ENCODE data around the gene TRMT2A.

TRMT2A gene

DNA sequence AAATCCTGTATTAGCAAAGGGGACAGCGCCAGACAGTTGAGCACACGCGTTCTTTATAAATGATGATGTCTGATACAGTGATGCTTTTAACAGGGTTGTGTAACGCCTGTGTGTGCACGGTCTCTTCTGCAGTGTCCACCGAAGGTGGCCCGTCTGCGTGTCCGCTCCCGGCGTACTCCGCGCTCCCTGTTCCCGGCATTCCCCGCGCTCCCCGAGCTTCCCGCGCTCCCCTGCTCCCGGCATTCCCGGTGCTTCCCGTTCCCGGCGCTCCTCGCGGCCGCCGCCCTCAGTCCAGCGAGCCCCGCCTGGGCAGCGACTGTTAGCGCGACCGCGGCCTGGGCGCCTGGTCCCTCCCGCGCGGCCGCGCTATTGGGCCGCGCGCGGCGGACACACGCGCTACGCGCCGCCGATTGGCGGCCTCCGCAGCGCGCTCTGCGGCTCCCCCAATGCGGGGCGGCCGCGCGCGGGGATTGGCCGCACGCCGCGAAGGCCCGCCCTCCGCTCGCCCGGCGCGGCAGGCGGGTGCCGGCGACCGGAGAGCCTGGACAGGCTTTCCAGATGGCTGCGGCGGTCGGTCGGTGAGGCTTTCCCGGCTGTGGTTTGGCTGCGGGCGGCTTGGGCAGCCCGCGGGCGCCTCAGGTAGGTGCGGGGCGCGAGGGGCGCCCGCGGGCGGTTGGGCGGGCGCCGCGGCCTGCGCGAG is 37.1 kb downstream of the TRMT2A start, which contains the start of gene DGCR8:
TSS of gene DGCR8 (plus strand) at position 497 of the 700 bp plus-strand sequence. CDS start 5,723 bp downstream, outside the sequence.
- peak; percentile 92 for DNase-seq
- WGBS = under 1% methylated on average over 89 of the region's 100 CpGs
- Histone ChIP-seq H4K8ac (ENCODE audit: low read length) (peak within 1 kb of the TSS; percentile 100), H2AFZ (ENCODE audit: low read depth, low read length) (peak within 1 kb of the TSS; percentile 67), H3K4me3 (ENCODE audit: insufficient read depth in 1 of 2, low read depth in 1 of 2, low read length in 2 of 2) (peak within 1 kb of the TSS; percentile 74 to 92), H2BK15ac (ENCODE audit: low read depth, poor library complexity, severe bottlenecking) (peak within 1 kb of the TSS; percentile 88), H3K36me3 (ENCODE audit: control insufficient read depth in 1 of 2, insufficient read depth in 2 of 2, low read depth in 1 of 2, low read length in 2 of 2) (peaks cover 4 to 12% of the 10 kb centered on the region in 2 experiments), H3K14ac (ENCODE audit: low read length in 2 of 2) (peak within 1 kb of the TSS in 1 of 2 experiments; percentile 95), H2AK5ac (ENCODE audit: low read length, severe bottlenecking) (peak within 1 kb of the TSS; percentile 72), H2BK120ac (ENCODE audit: low read depth, low read length) (peak within 1 kb of the TSS; percentile 71), H3K23ac (ENCODE audit: low read length in 2 of 2) (peak within 1 kb of the TSS in 1 of 2 experiments; percentile 96), H3K4me2 (ENCODE audit: low read length, poor library complexity, severe bottlenecking) (peak within 1 kb of the TSS; percentile 66), H3K4ac (ENCODE audit: low read depth in 1 of 2, low read length in 2 of 2) (peak within 1 kb of the TSS; percentile 39 to 95), H3K79me1 (replicated peaks; ENCODE audit: low read length, poor library complexity, severe bottlenecking) (no peaks in the 10 kb centered on the region), H2BK5ac (ENCODE audit: low read depth, low read length, poor library complexity, severe bottlenecking) (peak within 1 kb of the TSS; percentile 87), H2BK12ac (ENCODE audit: low read length in 2 of 2) (no peak within 1 kb of the TSS), H3K27me3 (ENCODE audit: control insufficient read depth in 1 of 2, insufficient read depth in 1 of 2, low read length in 2 of 2) (no peaks in the 10 kb centered on the region), H4K91ac (ENCODE audit: low read length) (peak within 1 kb of the TSS; percentile 23), H3K9me3 (ENCODE audit: control insufficient read depth, low read length) (no peaks in the 10 kb centered on the region), H3K27ac (ENCODE audit: low read length, poor library complexity, severe bottlenecking) (peak within 1 kb of the TSS; percentile 88), H3K18ac (ENCODE audit: low read depth in 1 of 2, low read length in 2 of 2) (peak within 1 kb of the TSS; percentile 40 to 91), H3K9ac (ENCODE audit: low read length) (peak within 1 kb of the TSS; percentile 95), H3K4me1 (ENCODE audit: control insufficient read depth, insufficient read depth, low read depth, low read length) (peaks cover 24% of the 10 kb centered on the region)

- 89% methylated on average over 5 of the region's 6 CpGs for WGBS
- H3K18ac ChIP-seq (ENCODE audit: low read depth in 1 of 2, low read length in 2 of 2) = no peak overlapping the region
- H3K27me3 ChIP-seq (ENCODE audit: control insufficient read depth in 1 of 2, insufficient read depth in 1 of 2, low read length in 2 of 2) = no peaks in the 10 kb centered on the region
- no peak overlapping the region for H2BK5ac ChIP-seq (ENCODE audit: low read depth, low read length, poor library complexity, severe bottlenecking)
- no peak overlapping the region for H3K4me3 ChIP-seq (ENCODE audit: insufficient read depth in 1 of 2, low read depth in 1 of 2, low read length in 2 of 2)
- H3K23ac ChIP-seq (ENCODE audit: low read length in 2 of 2) = no peak overlapping the region
- H3K27ac ChIP-seq (ENCODE audit: low read length, poor library complexity, severe bottlenecking) = no peak overlapping the region
- no peaks in the 10 kb centered on the region for H3K79me1 ChIP-seq (replicated peaks; ENCODE audit: low read length, poor library complexity, severe bottlenecking)
- no peaks in the 10 kb centered on the region for H3K9me3 ChIP-seq (ENCODE audit: control insufficient read depth, low read length)
- no peak overlapping the region for H2BK12ac ChIP-seq (ENCODE audit: low read length in 2 of 2)
- no peak overlapping the region for H3K9ac ChIP-seq (ENCODE audit: low read length)
- H4K8ac ChIP-seq (ENCODE audit: low read length) = no peak overlapping the region
- no peak overlapping the region for H3K4ac ChIP-seq (ENCODE audit: low read depth in 1 of 2, low read length in 2 of 2)
- no peaks in the 10 kb centered on the region for H3K36me3 ChIP-seq (ENCODE audit: control insufficient read depth in 1 of 2, insufficient read depth in 2 of 2, low read depth in 1 of 2, low read length in 2 of 2)
- no peak for DNase-seq
- H2BK120ac ChIP-seq (ENCODE audit: low read depth, low read length) = no peak overlapping the region
- no peak overlapping the region for H2AFZ ChIP-seq (ENCODE audit: low read depth, low read length)
- H4K91ac ChIP-seq (ENCODE audit: low read length) = no peak overlapping the region
- H2AK5ac ChIP-seq (ENCODE audit: low read length, severe bottlenecking) = no peak overlapping the region
- H3K4me2 ChIP-seq (ENCODE audit: low read length, poor library complexity, severe bottlenecking) = no peak overlapping the region
- H2BK15ac ChIP-seq (ENCODE audit: low read depth, poor library complexity, severe bottlenecking) = no peak overlapping the region
- H3K4me1 ChIP-seq (ENCODE audit: control insufficient read depth, insufficient read depth, low read depth, low read length) = peaks cover 5% of the 10 kb centered on the region
- no peak overlapping the region for H3K14ac ChIP-seq (ENCODE audit: low read length in 2 of 2)
These were observed 40.3 kb downstream of the TRMT2A start for GRCh38 chr22:20076627-20077172.

GRCh38 chr22:20071524-20071972 is 45.5 kb downstream of the TRMT2A start:
- Histone ChIP-seq H2BK15ac (ENCODE audit: low read depth, poor library complexity, severe bottlenecking) (no peak overlapping the region), H3K9ac (ENCODE audit: low read length) (no peak overlapping the region)
- 89% methylated on average over 8 of the region's 8 CpGs for WGBS

DNA sequence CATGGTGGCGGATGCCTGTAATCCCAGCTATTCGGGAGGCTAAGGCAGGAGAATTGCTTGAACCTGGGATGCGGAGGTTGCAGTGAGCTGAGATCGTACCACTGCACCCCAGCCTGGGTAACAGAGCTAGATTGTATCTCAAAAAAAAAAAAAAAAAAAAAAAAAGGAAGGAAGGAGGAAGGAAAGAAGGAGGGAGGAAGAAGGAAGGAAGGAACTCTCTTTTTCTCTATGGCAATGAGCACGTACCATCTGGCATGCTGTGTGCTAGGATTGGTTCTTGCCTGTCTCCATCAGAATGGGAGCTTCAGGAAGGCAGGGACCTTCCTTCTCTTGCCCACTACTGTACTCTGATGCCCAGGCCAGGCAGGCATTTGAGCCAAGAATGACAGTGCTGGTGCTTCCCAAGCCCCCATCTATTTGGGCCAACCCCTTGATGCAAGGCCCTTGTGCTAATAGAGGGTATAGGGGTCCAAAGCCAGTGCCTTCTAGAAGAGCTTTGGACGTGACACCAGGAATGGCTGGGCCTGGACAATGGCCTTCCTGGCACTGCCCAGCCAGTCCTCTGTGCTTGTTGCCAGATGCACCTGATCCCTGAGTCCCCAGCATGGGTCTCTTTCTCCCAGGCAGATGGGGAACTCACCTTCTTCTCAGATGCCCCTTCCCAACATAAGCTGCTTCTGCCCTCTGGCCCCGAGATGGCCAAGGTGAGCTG is 47.5 kb downstream of the TRMT2A start:
- H3K27ac ChIP-seq (ENCODE audit: low read length, poor library complexity, severe bottlenecking) = no peak overlapping the region
- WGBS = 92% methylated on average over 7 of the region's 7 CpGs
- H3K9ac ChIP-seq (ENCODE audit: low read length) = no peak overlapping the region
- no peak overlapping the region for H4K91ac ChIP-seq (ENCODE audit: low read length)
- H3K4me1 ChIP-seq (ENCODE audit: control insufficient read depth, insufficient read depth, low read depth, low read length) = peaks cover 2% of the 10 kb centered on the region
- no peak overlapping the region for H3K14ac ChIP-seq (ENCODE audit: low read length in 2 of 2)
- H3K4me3 ChIP-seq (ENCODE audit: insufficient read depth in 1 of 2, low read depth in 1 of 2, low read length in 2 of 2) = no peak overlapping the region
- no peak overlapping the region for H4K8ac ChIP-seq (ENCODE audit: low read length)
- no peak for DNase-seq
- no peak overlapping the region for H3K18ac ChIP-seq (ENCODE audit: low read depth in 1 of 2, low read length in 2 of 2)
- H3K9me3 ChIP-seq (ENCODE audit: control insufficient read depth, low read length) = no peaks in the 10 kb centered on the region
- no peak overlapping the region for H2AFZ ChIP-seq (ENCODE audit: low read depth, low read length)
- H3K79me1 ChIP-seq (replicated peaks; ENCODE audit: low read length, poor library complexity, severe bottlenecking) = no peaks in the 10 kb centered on the region
- no peak overlapping the region for H2BK120ac ChIP-seq (ENCODE audit: low read depth, low read length)
- H3K36me3 ChIP-seq (ENCODE audit: control insufficient read depth in 1 of 2, insufficient read depth in 2 of 2, low read depth in 1 of 2, low read length in 2 of 2) = peaks cover 10 to 19% of the 10 kb centered on the region in 2 experiments
- H2BK15ac ChIP-seq (ENCODE audit: low read depth, poor library complexity, severe bottlenecking) = no peak overlapping the region
- no peaks in the 10 kb centered on the region for H3K27me3 ChIP-seq (ENCODE audit: control insufficient read depth in 1 of 2, insufficient read depth in 1 of 2, low read length in 2 of 2)
- no peak overlapping the region for H2BK5ac ChIP-seq (ENCODE audit: low read depth, low read length, poor library complexity, severe bottlenecking)
- no peak overlapping the region for H2BK12ac ChIP-seq (ENCODE audit: low read length in 2 of 2)
- H2AK5ac ChIP-seq (ENCODE audit: low read length, severe bottlenecking) = no peak overlapping the region
- no peak overlapping the region for H3K4ac ChIP-seq (ENCODE audit: low read depth in 1 of 2, low read length in 2 of 2)
- H3K4me2 ChIP-seq (ENCODE audit: low read length, poor library complexity, severe bottlenecking) = no peak overlapping the region
- H3K23ac ChIP-seq (ENCODE audit: low read length in 2 of 2) = no peak overlapping the region

More at GRCh38 chr22:20071524-20071972, 45.5 kb downstream of the TRMT2A start:
- Histone ChIP-seq H2AFZ (ENCODE audit: low read depth, low read length) (no peak overlapping the region), H2BK12ac (ENCODE audit: low read length in 2 of 2) (no peak overlapping the region), H4K8ac (ENCODE audit: low read length) (no peak overlapping the region), H3K9me3 (ENCODE audit: control insufficient read depth, low read length) (no peaks in the 10 kb centered on the region), H3K36me3 (ENCODE audit: control insufficient read depth in 1 of 2, insufficient read depth in 2 of 2, low read depth in 1 of 2, low read length in 2 of 2) (peaks cover 0 to 2% of the 10 kb centered on the region in 2 experiments), H3K4me2 (ENCODE audit: low read length, poor library complexity, severe bottlenecking) (no peak overlapping the region), H3K4me3 (ENCODE audit: insufficient read depth in 1 of 2, low read depth in 1 of 2, low read length in 2 of 2) (no peak overlapping the region), H3K79me1 (replicated peaks; ENCODE audit: low read length, poor library complexity, severe bottlenecking) (no peaks in the 10 kb centered on the region), H3K27ac (ENCODE audit: low read length, poor library complexity, severe bottlenecking) (no peak overlapping the region), H4K91ac (ENCODE audit: low read length) (no peak overlapping the region), H3K4me1 (ENCODE audit: control insufficient read depth, insufficient read depth, low read depth, low read length) (no peaks in the 10 kb centered on the region), H3K4ac (ENCODE audit: low read depth in 1 of 2, low read length in 2 of 2) (no peak overlapping the region), H2BK5ac (ENCODE audit: low read depth, low read length, poor library complexity, severe bottlenecking) (no peak overlapping the region), H3K14ac (ENCODE audit: low read length in 2 of 2) (no peak overlapping the region), H3K23ac (ENCODE audit: low read length in 2 of 2) (no peak overlapping the region), H3K27me3 (ENCODE audit: control insufficient read depth in 1 of 2, insufficient read depth in 1 of 2, low read length in 2 of 2) (no peaks in the 10 kb centered on the region), H2AK5ac (ENCODE audit: low read length, severe bottlenecking) (no peak overlapping the region), H2BK120ac (ENCODE audit: low read depth, low read length) (no peak overlapping the region), H3K18ac (ENCODE audit: low read depth in 1 of 2, low read length in 2 of 2) (no peak overlapping the region)
- no peak for DNase-seq

All from mesenchymal stem cell (in vitro differentiated cells and primary cell).